Spleen (tissue), 11 donors: Measurements from ENCODE around the gene RPTOR. TPM values are rescaled to one million over a fixed set of nuclear protein-coding genes. Genes with fewer than 3 reads are reported as not detected.

ENCODE experiments used
- DNase-seq: peaks from one replicate; pipeline ENCODE4 v3.0.0-alpha.2; 2020
- H3K27ac ChIP-seq, 8 donors: fragments of 200-600 bp; sonication (generic) in 7 of 8; 1 replicate in 4 of 8; 2 replicates in 4 of 8; pipeline versions ENCODE4 v1.5.0 to v1.8.0; 2016 to 2021; ENCODE audit warnings: inconsistent platforms in 4 of 8, mild to moderate bottlenecking in 4 of 8, moderate library complexity in 1 of 8
- H3K27me3 ChIP-seq, 7 donors: fragments of 200-600 bp; sonication (generic) in 6 of 7; replicated peaks in 1 of 7; 1 replicate in 4 of 7; 2 replicates in 3 of 7; pipeline versions ENCODE4 v1.5.0 to v1.8.0; 2016 to 2021; ENCODE audit warnings: inconsistent platforms in 3 of 7, mild to moderate bottlenecking in 1 of 7
- H3K36me3 ChIP-seq, 6 donors: fragments of 200-600 bp; sonication (generic) in 5 of 6; 1 replicate in 4 of 6; 2 replicates in 2 of 6; pipeline versions ENCODE4 v1.5.0 to v1.8.0; 2016 to 2021; ENCODE audit warnings: inconsistent platforms in 2 of 6
- H3K4me1 ChIP-seq, 6 donors: fragments of 200-600 bp; sonication (generic) in 5 of 6; 1 replicate in 3 of 6; 2 replicates in 3 of 6; pipeline versions ENCODE4 v1.5.0 to v1.8.0; 2016 to 2021; ENCODE audit warnings: inconsistent platforms in 3 of 6
- H3K4me3 ChIP-seq, 8 donors: fragments of 200-600 bp; sonication (generic) in 7 of 8; 1 replicate in 4 of 8; 2 replicates in 4 of 8; pipeline versions ENCODE4 v1.5.0 to v1.8.0; 2016 to 2021; ENCODE audit warnings: inconsistent platforms in 4 of 8, mild to moderate bottlenecking in 4 of 8, moderate library complexity in 2 of 8
- H3K9me3 ChIP-seq, 8 donors: fragments of 200-600 bp; sonication (generic) in 7 of 8; 1 replicate in 4 of 8; 2 replicates in 4 of 8; pipeline versions ENCODE4 v1.5.0 to v1.8.0; 2016 to 2021; ENCODE audit warnings: inconsistent platforms in 4 of 8
- POLR2A ChIP-seq, 3 donors: fragments of 450-650 bp; IDR thresholded peaks; one replicate each; pipeline ENCODE4 v1.5.1; 2017; ENCODE audit warnings: antibody characterized with exemption in 3 of 3, mild to moderate bottlenecking in 1 of 3
- POLR2AphosphoS5 ChIP-seq, 3 donors: sonication (generic); formaldehyde crosslinking; IDR thresholded peaks; one replicate each; pipeline ENCODE4 v1.5.1; 2017; ENCODE audit warnings: antibody characterized with exemption in 3 of 3
- WGBS, 5 donors: extraction: QIAGEN DNeasy Blood & Tissue Kit in 3 of 5; methylation state at CpG; one replicate each; pipeline versions ENCODE4 v1.1.5 to v1.1.7; 2013 to 2018; 5-methylcytosine and 5-hydroxymethylcytosine counted together
- intact Hi-C: fragments of 100-400 bp; cut with DNase I; formaldehyde crosslinking; loops from one replicate; pipeline ENCODE4 v1.15.0; 2023; ENCODE audit warnings: low total_unique reads
- polyA plus RNA-seq, 3 donors: library from polyadenylated mRNA; stranded (reverse); fragments of 200-250 nt; gene quantifications; one replicate each; pipeline ENCODE4 v1.2.1, GENCODE V29; 2013
- total RNA-seq, 7 donors: library from RNA; depleted of rRNA in 3 of 7; stranded (reverse); fragments of >200 nt in 3 of 7; fragmentation: NEBNext Ultra II Directional in 4 of 7; extraction: Animal tissue kit (Norgen Biotek cat#: 25700) in 4 of 7; gene quantifications; one replicate each; pipeline versions ENCODE4 v1.1.0 to v1.2.1, GENCODE V29; 2016 to 2021
- TF ChIP-seq, protein P1 (sequence below), 11 experiments: fragments of 200-600 bp in 7 of 11; fragments of 450-650 bp in 4 of 11; sonication (generic) in 4 of 11; IDR thresholded peaks in 8 of 11; conservative IDR thresholded peaks in 3 of 11; 1 replicate in 7 of 11; 2 replicates in 4 of 11; pipeline versions ENCODE4 v1.4.0 to v1.8.0; 2016 to 2021; ENCODE audit warnings: antibody characterized with exemption in 11 of 11, inconsistent platforms in 4 of 11, mild to moderate bottlenecking in 1 of 11
- donor health status: healthy with polysubstance abuse.
- donor health status: DM: no; HTN: no; CAD: no; lungs with moderate emphysema.
- donor health status: DM: no; HTN: no; CAD: no.
- donor health status: Bipolar disorder and iron deficiency.
- donor health status: healthy.
- donor health status: DM: no; HTN: no; CAD: no.
- donor health status: DM: yes; HTN: yes; CAD: no.

Gene RPTOR
- total and polyA plus RNA-seq, 10 donors: 3.1 to 61.2 (median 40.7) TPM

GRCh38 chr17:80510132-80510531 lies 34.5 kb upstream of the RPTOR start:
- DNase-seq: no peak
- intact Hi-C loops: no loop called here
- no peak for TF ChIP-seq POLR2A (IDR thresholded peaks at IDR 0.05)
- TF ChIP-seq, protein P1, sequence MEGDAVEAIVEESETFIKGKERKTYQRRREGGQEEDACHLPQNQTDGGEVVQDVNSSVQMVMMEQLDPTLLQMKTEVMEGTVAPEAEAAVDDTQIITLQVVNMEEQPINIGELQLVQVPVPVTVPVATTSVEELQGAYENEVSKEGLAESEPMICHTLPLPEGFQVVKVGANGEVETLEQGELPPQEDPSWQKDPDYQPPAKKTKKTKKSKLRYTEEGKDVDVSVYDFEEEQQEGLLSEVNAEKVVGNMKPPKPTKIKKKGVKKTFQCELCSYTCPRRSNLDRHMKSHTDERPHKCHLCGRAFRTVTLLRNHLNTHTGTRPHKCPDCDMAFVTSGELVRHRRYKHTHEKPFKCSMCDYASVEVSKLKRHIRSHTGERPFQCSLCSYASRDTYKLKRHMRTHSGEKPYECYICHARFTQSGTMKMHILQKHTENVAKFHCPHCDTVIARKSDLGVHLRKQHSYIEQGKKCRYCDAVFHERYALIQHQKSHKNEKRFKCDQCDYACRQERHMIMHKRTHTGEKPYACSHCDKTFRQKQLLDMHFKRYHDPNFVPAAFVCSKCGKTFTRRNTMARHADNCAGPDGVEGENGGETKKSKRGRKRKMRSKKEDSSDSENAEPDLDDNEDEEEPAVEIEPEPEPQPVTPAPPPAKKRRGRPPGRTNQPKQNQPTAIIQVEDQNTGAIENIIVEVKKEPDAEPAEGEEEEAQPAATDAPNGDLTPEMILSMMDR (IDR thresholded peaks at IDR 0.05 in 8 of 11, conservative IDR thresholded peaks at IDR 0.05 in 3 of 11): no peak
- TF ChIP-seq POLR2AphosphoS5 (IDR thresholded peaks at IDR 0.05): no peak
- Histone ChIP-seq H3K36me3 (no peaks in the 10 kb centered on the region), H3K27me3 (peaks cover 0 to 67% (median 0%) of the 10 kb centered on the region in 7 donors), H3K4me3 (no peak overlapping the region), H3K27ac (no peak overlapping the region), H3K9me3 (no peaks in the 10 kb centered on the region), H3K4me1 (no peaks in the 10 kb centered on the region)
- 73 to 85% (median 82%) methylated on average over 4 to 14 of the region's 14 CpGs for WGBS, 5 donors

GRCh38 chr17:80510772-80511171 lies 33.9 kb upstream of the RPTOR start:
- no peak for DNase-seq
- WGBS, 5 donors: 67 to 89% (median 77%) methylated on average over 8 to 9 of the region's 9 CpGs
- H3K9me3 ChIP-seq: no peaks in the 10 kb centered on the region
- TF ChIP-seq, protein P1 (IDR thresholded peaks at IDR 0.05 in 8 of 11, conservative IDR thresholded peaks at IDR 0.05 in 3 of 11): no peak
- TF ChIP-seq POLR2AphosphoS5 (IDR thresholded peaks at IDR 0.05) (no peak), POLR2A (IDR thresholded peaks at IDR 0.05) (no peak)
- intact Hi-C loops: no loop called here
- H3K4me3 ChIP-seq: no peak overlapping the region
- H3K27ac ChIP-seq: no peak overlapping the region
- peaks cover 0 to 64% (median 0%) of the 10 kb centered on the region in 7 donors for H3K27me3 ChIP-seq
- H3K36me3 ChIP-seq: no peaks in the 10 kb centered on the region
- H3K4me1 ChIP-seq: no peaks in the 10 kb centered on the region

GRCh38 chr17:80511222-80512180 lies 33.1 kb upstream of the RPTOR start:
- H3K4me1 ChIP-seq: no peaks in the 10 kb centered on the region
- intact Hi-C loops: no loop called here
- no peak for DNase-seq
- TF ChIP-seq POLR2A (IDR thresholded peaks at IDR 0.05): no peak
- TF ChIP-seq POLR2AphosphoS5 (IDR thresholded peaks at IDR 0.05): no peak
- TF ChIP-seq, protein P1 (IDR thresholded peaks at IDR 0.05 in 8 of 11, conservative IDR thresholded peaks at IDR 0.05 in 3 of 11): no peak
- WGBS, 5 donors: 54 to 57% (median 55%) methylated on average over 18 of the region's 18 CpGs
- H3K27ac ChIP-seq: no peak overlapping the region
- no peaks in the 10 kb centered on the region for H3K36me3 ChIP-seq
- H3K9me3 ChIP-seq: no peaks in the 10 kb centered on the region
- H3K4me3 ChIP-seq: no peak overlapping the region
- H3K27me3 ChIP-seq: peaks cover 0 to 59% (median 0%) of the 10 kb centered on the region in 7 donors

GRCh38 chr17:80512233-80512632 lies 32.4 kb upstream of the RPTOR start:
- no peak overlapping the region for H3K4me3 ChIP-seq
- no peak overlapping the region for H3K27ac ChIP-seq
- peaks cover 0 to 51% (median 0%) of the 10 kb centered on the region in 7 donors for H3K27me3 ChIP-seq
- no peaks in the 10 kb centered on the region for H3K36me3 ChIP-seq
- no peaks in the 10 kb centered on the region for H3K9me3 ChIP-seq
- TF ChIP-seq POLR2AphosphoS5 (IDR thresholded peaks at IDR 0.05) (no peak), POLR2A (IDR thresholded peaks at IDR 0.05) (no peak)
- TF ChIP-seq, protein P1 (IDR thresholded peaks at IDR 0.05 in 8 of 11, conservative IDR thresholded peaks at IDR 0.05 in 3 of 11): no peak
- 74 to 89% (median 88%) methylated on average over 10 to 15 of the region's 15 CpGs for WGBS, 5 donors
- intact Hi-C loops: no loop called here
- no peak for DNase-seq
- no peaks in the 10 kb centered on the region for H3K4me1 ChIP-seq
